ENCODE results near the gene C16orf78.

- no peak for TF ChIP-seq CTCF (IDR thresholded peaks at IDR 0.05)
- TF ChIP-seq POLR2A (IDR thresholded peaks at IDR 0.05), result no peak
Measured at GRCh38 chr16:49354101-49354500, 19.5 kb upstream of the C16orf78 start.
